Spleen (tissue), 7 donors: ENCODE data around the gene SMARCE1.

Experiments
- CTCF ChIP-seq, 11 experiments: fragments of 200-600 bp in 7 of 11; fragments of 450-650 bp in 4 of 11; sonication (generic) in 4 of 11; IDR thresholded peaks in 8 of 11; conservative IDR thresholded peaks in 3 of 11; 1 replicate in 7 of 11; 2 replicates in 4 of 11; pipeline versions ENCODE4 v1.4.0 to v1.8.0; 2016 to 2021; ENCODE audit warnings: antibody characterized with exemption in 11 of 11, inconsistent platforms in 4 of 11, mild to moderate bottlenecking in 1 of 11
- POLR2A ChIP-seq, 3 donors: fragments of 450-650 bp; IDR thresholded peaks; one replicate each; pipeline ENCODE4 v1.5.1; 2017; ENCODE audit warnings: antibody characterized with exemption in 3 of 3, mild to moderate bottlenecking in 1 of 3
- POLR2AphosphoS5 ChIP-seq, 3 donors: sonication (generic); formaldehyde crosslinking; IDR thresholded peaks; one replicate each; pipeline ENCODE4 v1.5.1; 2017; ENCODE audit warnings: antibody characterized with exemption in 3 of 3
- donor health status: DM: no; HTN: no; CAD: no; lungs with moderate emphysema.
- donor health status: DM: no; HTN: no; CAD: no.
- donor health status: DM: no; HTN: no; CAD: no.

DNA sequence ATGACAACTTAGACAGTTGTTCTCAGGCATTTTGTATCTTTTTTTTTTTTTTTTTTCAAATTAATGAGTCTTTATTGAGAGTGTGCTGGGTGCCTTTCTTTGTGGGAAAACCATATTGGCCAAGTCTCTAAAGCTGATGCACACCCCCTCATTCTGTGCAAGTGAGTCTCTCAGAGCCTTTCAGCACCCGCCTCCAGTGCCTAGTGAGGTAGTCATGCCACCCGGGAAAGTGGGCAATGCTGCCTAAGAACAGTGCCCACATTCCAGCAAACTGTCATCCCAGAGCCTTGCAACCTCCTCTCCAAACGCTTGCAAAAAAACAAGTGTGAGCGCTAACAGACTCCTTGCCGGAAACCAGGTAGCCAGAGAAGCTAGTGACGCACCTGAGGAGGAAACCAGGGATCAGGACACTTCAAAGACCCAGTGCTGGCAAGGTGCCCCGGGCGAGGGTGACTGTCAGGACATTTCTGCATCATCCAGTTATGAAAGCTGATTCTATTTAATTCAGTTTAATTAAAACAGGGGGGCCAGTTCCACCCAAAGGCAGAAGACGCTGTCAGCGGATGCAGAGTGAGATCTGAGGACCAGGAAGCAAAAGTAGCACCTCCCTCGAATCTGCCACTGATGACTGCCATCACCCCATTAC is 34.9 kb downstream of the SMARCE1 start:
- no peak for TF ChIP-seq CTCF (IDR thresholded peaks at IDR 0.05 in 8 of 11, conservative IDR thresholded peaks at IDR 0.05 in 3 of 11)
- TF ChIP-seq POLR2A (IDR thresholded peaks at IDR 0.05), result no peak
- peak in 1 of 3 donors; percentile 9 for TF ChIP-seq POLR2AphosphoS5 (IDR thresholded peaks at IDR 0.05)
